Smooth muscle cell (in vitro differentiated cells): ENCODE results near the gene SHKBP1. TPM values are rescaled to one million over a fixed set of nuclear protein-coding genes. Genes with fewer than 3 reads are reported as not detected.

Source experiments
- DNase-seq: peaks from one replicate; lab custom pipeline; 2025; ENCODE audit not compliant: unreplicated experiment; lab: John Stamatoyannopoulos, UW
- H2AFZ ChIP-seq: fragments of 200-600 bp; sonication (generic); 2 replicates; pipeline ENCODE4 v1.6.0; 2016; ENCODE audit warnings: antibody characterized with exemption, low read depth, mild to moderate bottlenecking
- H3F3A ChIP-seq: fragments of 200-600 bp; sonication (generic); 2 replicates; pipeline ENCODE4 v1.6.0; 2017; ENCODE audit warnings: antibody characterized with exemption, low read depth
- H3K27ac ChIP-seq: fragments of 200-600 bp; sonication (generic); 2 replicates; pipeline ENCODE4 v1.5.1; 2016; ENCODE audit warnings: low read depth, mild to moderate bottlenecking
- H3K27me3 ChIP-seq: fragments of 200-600 bp; sonication (generic); 2 replicates; pipeline ENCODE4 v1.6.1; 2016; ENCODE audit warnings: low read depth, mild to moderate bottlenecking
- H3K36me3 ChIP-seq: fragments of 200-600 bp; sonication (generic); 2 replicates; pipeline ENCODE4 v1.5.1; 2016; ENCODE audit warnings: low read depth
- H3K4me1 ChIP-seq: fragments of 200-600 bp; sonication (generic); 2 replicates; pipeline ENCODE4 v1.5.1; 2016; ENCODE audit warnings: low read depth
- H3K4me2 ChIP-seq: fragments of 200-600 bp; sonication (generic); 2 replicates; pipeline ENCODE4 v1.6.0; 2016; ENCODE audit warnings: mild to moderate bottlenecking
- H3K4me3 ChIP-seq: fragments of 200-600 bp; sonication (generic); 2 replicates; pipeline ENCODE4 v1.5.1; 2016; ENCODE audit warnings: mild to moderate bottlenecking
- H3K79me2 ChIP-seq: fragments of 200-600 bp; sonication (generic); 2 replicates; pipeline ENCODE4 v1.6.0; 2016; ENCODE audit warnings: low read depth, mild to moderate bottlenecking
- H3K9ac ChIP-seq: fragments of 200-600 bp; sonication (generic); 2 replicates; pipeline ENCODE4 v1.6.0; 2016; ENCODE audit warnings: low read depth
- H3K9me3 ChIP-seq: fragments of 200-600 bp; sonication (generic); replicated peaks from 2 replicates; pipeline ENCODE4 v1.5.1; 2016; ENCODE audit warnings: low read depth
- H4K20me1 ChIP-seq: fragments of 200-600 bp; sonication (generic); 2 replicates; pipeline ENCODE4 v1.6.0; 2016; ENCODE audit warnings: low read depth
- WGBS: methylation state at CpG from one replicate; pipeline ENCODE4 v1.1.7; 2016; ENCODE audit warnings: low lambda C conversion rate; 5-methylcytosine and 5-hydroxymethylcytosine counted together
- polyA plus RNA-seq: library from polyadenylated mRNA; unstranded; fragments of >200 nt; fragmentation: Nextera tagmentation; extraction: Ambion mirVana; gene quantifications from 2 replicates; pipeline ENCODE4 v1.2.1, GENCODE V29; 2016
- total RNA-seq: library from RNA; depleted of rRNA; stranded (reverse); fragments of >200 nt; gene quantifications from 2 replicates; pipeline ENCODE4 v1.2.3, GENCODE V29; 2014
- TF ChIP-seq, protein P1 (sequence below): fragments of 200-600 bp; sonication (generic); IDR thresholded peaks from 2 replicates; pipeline ENCODE4 v1.5.1; 2017; ENCODE audit warnings: borderline replicate concordance, mild to moderate bottlenecking, antibody characterized with exemption; ENCODE audit not compliant: insufficient read depth, poor library complexity, severe bottlenecking

SHKBP1 gene
- total and polyA plus RNA-seq, 2 experiments from 2014 or later = 40.9 to 90.8 TPM

DNA sequence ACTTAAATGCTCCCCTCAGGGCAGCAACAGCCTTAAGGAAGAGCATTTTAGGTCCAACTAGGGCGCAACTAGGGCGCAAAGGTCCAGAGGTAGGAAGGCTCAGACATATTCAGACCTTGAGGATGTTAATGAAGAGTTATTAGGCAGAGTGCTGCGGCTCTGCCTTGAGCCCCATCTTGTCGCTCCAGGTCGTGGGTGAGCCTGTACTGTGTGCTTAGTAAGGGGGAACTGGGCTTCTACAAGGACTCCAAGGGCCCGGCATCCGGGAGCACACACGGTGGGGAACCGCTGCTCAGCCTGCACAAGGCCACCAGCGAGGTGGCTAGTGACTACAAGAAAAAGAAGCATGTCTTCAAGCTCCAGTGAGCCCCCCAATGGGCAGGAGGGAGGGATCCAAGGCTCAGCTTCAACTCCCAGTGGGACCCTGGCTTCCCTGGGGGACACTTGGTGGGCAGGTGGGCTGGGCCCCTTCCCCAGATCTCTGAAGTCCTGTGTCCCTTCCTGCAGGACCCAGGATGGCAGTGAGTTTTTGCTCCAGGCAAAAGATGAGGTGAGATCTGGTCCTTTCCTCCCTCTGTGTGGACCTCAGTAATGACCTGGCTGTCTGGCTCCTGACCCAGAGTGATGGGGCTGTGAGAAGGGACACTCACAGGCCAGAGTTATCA is 4.7 kb upstream of the SHKBP1 start:
- DNase-seq = no peak
- no peak overlapping the region for H3K9ac ChIP-seq
- 77% methylated on average over 10 of the region's 10 CpGs for WGBS
- H3K27ac ChIP-seq = no peak overlapping the region
- peaks cover 8% of the 10 kb centered on the region for H3F3A ChIP-seq
- no peaks in the 10 kb centered on the region for H3K79me2 ChIP-seq
- TF ChIP-seq, protein P1, sequence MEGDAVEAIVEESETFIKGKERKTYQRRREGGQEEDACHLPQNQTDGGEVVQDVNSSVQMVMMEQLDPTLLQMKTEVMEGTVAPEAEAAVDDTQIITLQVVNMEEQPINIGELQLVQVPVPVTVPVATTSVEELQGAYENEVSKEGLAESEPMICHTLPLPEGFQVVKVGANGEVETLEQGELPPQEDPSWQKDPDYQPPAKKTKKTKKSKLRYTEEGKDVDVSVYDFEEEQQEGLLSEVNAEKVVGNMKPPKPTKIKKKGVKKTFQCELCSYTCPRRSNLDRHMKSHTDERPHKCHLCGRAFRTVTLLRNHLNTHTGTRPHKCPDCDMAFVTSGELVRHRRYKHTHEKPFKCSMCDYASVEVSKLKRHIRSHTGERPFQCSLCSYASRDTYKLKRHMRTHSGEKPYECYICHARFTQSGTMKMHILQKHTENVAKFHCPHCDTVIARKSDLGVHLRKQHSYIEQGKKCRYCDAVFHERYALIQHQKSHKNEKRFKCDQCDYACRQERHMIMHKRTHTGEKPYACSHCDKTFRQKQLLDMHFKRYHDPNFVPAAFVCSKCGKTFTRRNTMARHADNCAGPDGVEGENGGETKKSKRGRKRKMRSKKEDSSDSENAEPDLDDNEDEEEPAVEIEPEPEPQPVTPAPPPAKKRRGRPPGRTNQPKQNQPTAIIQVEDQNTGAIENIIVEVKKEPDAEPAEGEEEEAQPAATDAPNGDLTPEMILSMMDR = no peak
- peaks cover 22% of the 10 kb centered on the region for H3K27me3 ChIP-seq
- H3K36me3 ChIP-seq = no peaks in the 10 kb centered on the region
- H3K4me3 ChIP-seq = no peak overlapping the region
- no peak overlapping the region for H3K4me2 ChIP-seq
- peaks cover 9% of the 10 kb centered on the region for H3K4me1 ChIP-seq
- no peaks in the 10 kb centered on the region for H4K20me1 ChIP-seq
- H3K9me3 ChIP-seq = no peaks in the 10 kb centered on the region
- H2AFZ ChIP-seq = no peak overlapping the region

- Histone ChIP-seq H3K4me1 (no peaks in the 10 kb centered on the region), H3K4me3 (no peak overlapping the region), H2AFZ (no peak overlapping the region), H3K4me2 (no peak overlapping the region), H3K27ac (no peak overlapping the region), H4K20me1 (no peaks in the 10 kb centered on the region), H3K9me3 (no peaks in the 10 kb centered on the region), H3K79me2 (no peaks in the 10 kb centered on the region), H3F3A (peaks cover 8% of the 10 kb centered on the region), H3K36me3 (no peaks in the 10 kb centered on the region), H3K9ac (no peak overlapping the region), H3K27me3 (no peaks in the 10 kb centered on the region)
- WGBS = 78% methylated on average over 18 of the region's 18 CpGs
- TF ChIP-seq, protein P1 = no peak
- DNase-seq = no peak
Measured at GRCh38 chr19:40575326-40575725, 1.3 kb upstream of the SHKBP1 start.

DNA sequence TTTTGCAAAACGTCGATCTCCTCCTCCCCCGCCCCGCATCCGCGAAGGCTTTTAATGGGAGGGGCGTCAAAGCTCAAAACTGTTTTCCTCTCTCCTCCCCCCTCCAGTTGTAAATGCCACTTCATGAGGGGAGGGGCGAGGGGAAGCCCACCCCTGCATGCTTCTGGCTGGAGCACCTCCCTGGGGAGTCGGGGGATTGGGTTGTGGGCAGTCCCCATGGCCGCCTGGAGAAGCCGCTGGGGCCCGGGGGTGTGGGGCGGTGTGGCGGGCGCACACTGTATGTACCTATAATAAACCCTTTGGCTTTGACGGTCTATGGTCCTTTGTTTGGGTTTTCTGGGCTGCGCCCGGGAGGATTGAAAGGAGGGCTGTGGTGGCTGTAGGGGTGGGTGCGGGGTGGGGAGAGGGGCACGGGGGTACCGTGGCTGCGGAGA is 505 bp upstream of the SHKBP1 start:
- Histone ChIP-seq H3K27ac (no peak overlapping the region), H3K4me2 (peak overlapping the region; percentile 84), H3F3A (peaks cover 6% of the 10 kb centered on the region), H4K20me1 (no peaks in the 10 kb centered on the region), H3K9me3 (no peaks in the 10 kb centered on the region), H3K9ac (no peak overlapping the region), H3K79me2 (no peaks in the 10 kb centered on the region), H3K4me3 (peak overlapping the region; percentile 87), H3K4me1 (no peaks in the 10 kb centered on the region), H2AFZ (peak overlapping the region; percentile 54), H3K36me3 (no peaks in the 10 kb centered on the region), H3K27me3 (no peaks in the 10 kb centered on the region)
- WGBS = 3% methylated on average over 20 of the region's 22 CpGs
- TF ChIP-seq, protein P1 = no peak
- no peak for DNase-seq

DNA sequence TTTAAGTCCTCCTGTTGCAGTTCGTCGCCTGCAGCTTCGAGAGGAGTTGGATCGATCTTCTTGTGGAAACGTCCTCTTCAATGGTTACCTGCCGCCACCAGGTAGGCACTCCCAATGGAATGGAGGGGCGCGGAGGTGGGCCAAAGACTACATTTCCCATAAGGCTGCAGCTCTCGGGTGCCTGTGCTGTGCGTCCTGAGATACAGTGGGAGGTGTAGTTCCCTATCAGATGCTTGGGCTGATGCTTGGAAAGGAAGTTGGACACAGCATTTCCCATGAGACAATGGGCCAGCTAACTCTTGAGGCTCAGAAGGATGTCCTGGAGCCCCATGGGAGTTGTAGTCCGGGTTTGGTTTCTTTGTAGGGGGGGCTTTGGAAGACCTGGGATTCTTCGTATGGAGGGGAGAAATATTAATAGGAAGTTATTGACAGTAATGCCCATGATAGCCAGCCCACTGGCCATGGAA is 1.8 kb downstream of the SHKBP1 start:
- no peak overlapping the region for H3K4me2 ChIP-seq
- H3K27ac ChIP-seq = no peak overlapping the region
- TF ChIP-seq, protein P1 = no peak
- no peaks in the 10 kb centered on the region for H3K79me2 ChIP-seq
- no peaks in the 10 kb centered on the region for H3K27me3 ChIP-seq
- H3K4me1 ChIP-seq = no peaks in the 10 kb centered on the region
- no peak for DNase-seq
- no peaks in the 10 kb centered on the region for H4K20me1 ChIP-seq
- H3K4me3 ChIP-seq = no peak overlapping the region
- 78% methylated on average over 10 of the region's 12 CpGs for WGBS
- H3K36me3 ChIP-seq = no peaks in the 10 kb centered on the region
- no peak overlapping the region for H2AFZ ChIP-seq
- no peaks in the 10 kb centered on the region for H3K9me3 ChIP-seq
- H3K9ac ChIP-seq = no peak overlapping the region
- H3F3A ChIP-seq = no peaks in the 10 kb centered on the region
